Thoracic aorta (tissue), 2 donors: ENCODE results near the gene PTPN6. TPM values are rescaled to one million over a fixed set of nuclear protein-coding genes. Genes with fewer than 3 reads are reported as not detected.

Source experiments
- ATAC-seq: fragments of 150-250 bp; one replicate; pipeline ENCODE4 v1.8.0; 2017; ENCODE audit warnings: low read depth; ENCODE audit not compliant: insufficient number of reproducible peaks, low FRiP score
- DNase-seq: peaks from one replicate; pipeline ENCODE4 v3.0.0-alpha.2; 2020; ENCODE audit warnings: low spot score
- H3K27ac ChIP-seq, 2 donors: fragments of 200-600 bp; sonication (generic); 1 replicate in 1 of 2; 2 replicates in 1 of 2; pipeline ENCODE4 v1.5.1; 2016; ENCODE audit warnings: mild to moderate bottlenecking in 2 of 2, moderate library complexity in 2 of 2
- H3K27me3 ChIP-seq: fragments of 200-600 bp; sonication (generic); replicated peaks from 2 replicates; pipeline ENCODE4 v1.6.0; 2016; ENCODE audit warnings: mild to moderate bottlenecking; ENCODE audit not compliant: insufficient read depth
- H3K36me3 ChIP-seq: fragments of 200-600 bp; sonication (generic); one replicate; pipeline ENCODE4 v1.5.1; 2016
- H3K4me1 ChIP-seq, 2 donors: fragments of 200-600 bp; sonication (generic); 1 replicate in 1 of 2; 2 replicates in 1 of 2; pipeline versions ENCODE4 v1.5.1 to v1.6.0; 2016; ENCODE audit warnings: low read depth in 2 of 2, mild to moderate bottlenecking in 1 of 2; ENCODE audit not compliant: control insufficient read depth in 1 of 2
- H3K4me3 ChIP-seq: fragments of 200-600 bp; sonication (generic); 2 replicates; pipeline ENCODE4 v1.5.1; 2016; ENCODE audit warnings: mild to moderate bottlenecking
- H3K9me3 ChIP-seq: fragments of 200-600 bp; sonication (generic); 2 replicates; pipeline ENCODE4 v1.5.1; 2016
- total RNA-seq, 2 donors: library from RNA; depleted of rRNA; stranded (reverse); fragments of >200 nt; gene quantifications; one replicate each; pipeline versions ENCODE4 v1.1.0 to v1.2.3, GENCODE V29; 2016
- TF ChIP-seq, protein P1 (sequence below): fragments of 200-600 bp; sonication (generic); IDR thresholded peaks from one replicate; pipeline ENCODE4 v1.5.1; 2019; ENCODE audit warnings: antibody characterized with exemption

The PTPN6 gene
- total RNA-seq, 2 donors from 2014 or later, result 19.0 to 24.0 TPM

DNA sequence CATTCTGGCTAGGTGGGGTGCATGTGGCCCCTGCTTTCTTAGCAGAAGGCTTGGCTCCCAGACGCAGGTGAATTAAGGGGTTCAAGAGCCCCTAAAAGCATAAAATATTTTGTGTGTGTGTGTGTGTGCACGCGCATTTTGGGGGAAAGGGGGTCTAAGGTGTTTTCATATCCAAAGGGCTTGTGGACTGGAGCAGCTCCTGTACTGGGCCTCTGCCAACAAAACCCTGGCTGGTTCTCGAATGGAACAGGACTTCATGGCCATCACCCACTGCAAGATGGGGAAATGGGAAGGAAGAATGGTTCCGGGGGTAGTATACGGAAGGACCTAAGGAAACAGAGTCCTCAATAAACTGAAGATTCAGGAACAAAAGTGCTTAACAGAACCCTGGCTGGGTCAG is 27.3 kb upstream of the PTPN6 start:
- Histone ChIP-seq H3K27me3 (no peaks in the 10 kb centered on the region), H3K4me3 (no peak overlapping the region), H3K36me3 (peaks cover 4% of the 10 kb centered on the region), H3K9me3 (no peaks in the 10 kb centered on the region), H3K27ac (peak overlapping the region in 1 of 2 donors; percentile 97), H3K4me1 (peaks cover 10 to 30% of the 10 kb centered on the region in 2 donors)
- ATAC-seq (no peak), DNase-seq (no peak)
- TF ChIP-seq, protein P1, sequence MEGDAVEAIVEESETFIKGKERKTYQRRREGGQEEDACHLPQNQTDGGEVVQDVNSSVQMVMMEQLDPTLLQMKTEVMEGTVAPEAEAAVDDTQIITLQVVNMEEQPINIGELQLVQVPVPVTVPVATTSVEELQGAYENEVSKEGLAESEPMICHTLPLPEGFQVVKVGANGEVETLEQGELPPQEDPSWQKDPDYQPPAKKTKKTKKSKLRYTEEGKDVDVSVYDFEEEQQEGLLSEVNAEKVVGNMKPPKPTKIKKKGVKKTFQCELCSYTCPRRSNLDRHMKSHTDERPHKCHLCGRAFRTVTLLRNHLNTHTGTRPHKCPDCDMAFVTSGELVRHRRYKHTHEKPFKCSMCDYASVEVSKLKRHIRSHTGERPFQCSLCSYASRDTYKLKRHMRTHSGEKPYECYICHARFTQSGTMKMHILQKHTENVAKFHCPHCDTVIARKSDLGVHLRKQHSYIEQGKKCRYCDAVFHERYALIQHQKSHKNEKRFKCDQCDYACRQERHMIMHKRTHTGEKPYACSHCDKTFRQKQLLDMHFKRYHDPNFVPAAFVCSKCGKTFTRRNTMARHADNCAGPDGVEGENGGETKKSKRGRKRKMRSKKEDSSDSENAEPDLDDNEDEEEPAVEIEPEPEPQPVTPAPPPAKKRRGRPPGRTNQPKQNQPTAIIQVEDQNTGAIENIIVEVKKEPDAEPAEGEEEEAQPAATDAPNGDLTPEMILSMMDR, result no peak

GRCh38 chr12:6925239-6925539 is 26.0 kb upstream of the PTPN6 start:
- Histone ChIP-seq H3K27me3 (no peaks in the 10 kb centered on the region), H3K27ac (peak overlapping the region; percentile 96 to 97), H3K9me3 (no peaks in the 10 kb centered on the region), H3K4me1 (peaks cover 18 to 40% of the 10 kb centered on the region in 2 donors), H3K36me3 (no peaks in the 10 kb centered on the region), H3K4me3 (peak overlapping the region; percentile 95)
- TF ChIP-seq, protein P1, result no peak
- no peak for DNase-seq
- no peak for ATAC-seq

- no peaks in the 10 kb centered on the region for H3K27me3 ChIP-seq
- no peaks in the 10 kb centered on the region for H3K36me3 ChIP-seq
- TF ChIP-seq, protein P1, result no peak
- DNase-seq (no peak), ATAC-seq (peak; percentile 88)
- peak overlapping the region; percentile 96 to 97 for H3K27ac ChIP-seq
- H3K4me3 ChIP-seq, result peak overlapping the region; percentile 95
- H3K9me3 ChIP-seq, result no peaks in the 10 kb centered on the region
- peaks cover 18 to 45% of the 10 kb centered on the region in 2 donors for H3K4me1 ChIP-seq
Observed at GRCh38 chr12:6925540-6926279, 25.4 kb upstream of the PTPN6 start.

- ATAC-seq (peak; percentile 52), DNase-seq (no peak)
- TF ChIP-seq, protein P1, result no peak
Observed at GRCh38 chr12:6927379-6928021, 23.7 kb upstream of the PTPN6 start, which contains the start of gene ATN1. Gene ATN1 (plus strand): TSS chr12:6927959. CDS start chr12:6934002, 6,043 bp downstream.

GRCh38 chr12:6928022-6928702 is 23.0 kb upstream of the PTPN6 start:
- peak overlapping the region; percentile 95 to 96 for H3K27ac ChIP-seq
- DNase-seq, result no peak
- peaks cover 29 to 69% of the 10 kb centered on the region in 2 donors for H3K4me1 ChIP-seq
- no peak for ATAC-seq
- H3K36me3 ChIP-seq, result no peaks in the 10 kb centered on the region
- H3K4me3 ChIP-seq, result peak overlapping the region; percentile 95
- TF ChIP-seq, protein P1, result no peak
- H3K9me3 ChIP-seq, result no peaks in the 10 kb centered on the region
- no peaks in the 10 kb centered on the region for H3K27me3 ChIP-seq

More at GRCh38 chr12:6927379-6928021, 23.7 kb upstream of the PTPN6 start, which contains the start of gene ATN1:
- H3K27me3 ChIP-seq, result no peaks in the 10 kb centered on the region
- H3K4me1 ChIP-seq, result peaks cover 29 to 63% of the 10 kb centered on the region in 2 donors
- H3K36me3 ChIP-seq, result no peaks in the 10 kb centered on the region
- H3K9me3 ChIP-seq, result no peaks in the 10 kb centered on the region
- H3K27ac ChIP-seq, result peak within 1 kb of the TSS; percentile 96 to 97
- peak within 1 kb of the TSS; percentile 95 for H3K4me3 ChIP-seq
